Activated T-helper 9 cell treated with anti-CD3 and anti-CD28 coated beads, Interleukin-2, amount 50 U/mL, for 16 hours (primary cell): ENCODE results near the gene TPSG1.
"Not testable (repeated sequence)": the region's sequence is repeated elsewhere in the genome, so short reads cannot be mapped to it uniquely, and the experiment has no call there.

Experiments
- DNase-seq: peaks from one replicate; pipeline ENCODE4 v3.0.0-alpha.2; 2020; ENCODE audit warnings: low read depth

TPSG1 gene

GRCh38 chr16:1194665-1195392, 30.2 kb downstream of the TPSG1 start:
- DNase-seq: no peak

- DNase-seq: no peak
Measured at GRCh38 chr16:1193825-1194581, 31.1 kb downstream of the TPSG1 start.

GRCh38 chr16:1193143-1193824, 31.8 kb downstream of the TPSG1 start:
- DNase-seq: no peak

GRCh38 chr16:1192384-1193073, 32.5 kb downstream of the TPSG1 start:
- DNase-seq: no peak

GRCh38 chr16:1190789-1191188, 34.3 kb downstream of the TPSG1 start:
- not testable (repeated sequence) for DNase-seq

- no peak for DNase-seq
Measured at GRCh38 chr16:1189455-1189854, 35.6 kb downstream of the TPSG1 start.

GRCh38 chr16:1188432-1189189, 36.5 kb downstream of the TPSG1 start:
- DNase-seq: no peak

- DNase-seq: not testable (repeated sequence)
Measured at GRCh38 chr16:1185460-1186207, 39.4 kb downstream of the TPSG1 start.

- no peak for DNase-seq
Measured at GRCh38 chr16:1184980-1185379, 40.1 kb downstream of the TPSG1 start.

- no peak for DNase-seq
Measured at GRCh38 chr16:1184156-1184868, 40.8 kb downstream of the TPSG1 start.

GRCh38 chr16:1182950-1183907, 41.8 kb downstream of the TPSG1 start:
- no peak for DNase-seq

- DNase-seq: no peak
Measured at GRCh38 chr16:1182316-1182671, 42.8 kb downstream of the TPSG1 start.

- DNase-seq: no peak
Measured at GRCh38 chr16:1181404-1182315, 43.4 kb downstream of the TPSG1 start.

- no peak for DNase-seq
Measured at GRCh38 chr16:1180549-1181403, 44.3 kb downstream of the TPSG1 start.

- DNase-seq: no peak
Measured at GRCh38 chr16:1178295-1178910, 46.7 kb downstream of the TPSG1 start.

GRCh38 chr16:1177750-1178149, 47.3 kb downstream of the TPSG1 start:
- no peak for DNase-seq

- DNase-seq: no peak
Measured at GRCh38 chr16:1177053-1177452, 48.0 kb downstream of the TPSG1 start.
